Measurements from ENCODE around the gene GNAT3.

GNAT3 gene

DNA sequence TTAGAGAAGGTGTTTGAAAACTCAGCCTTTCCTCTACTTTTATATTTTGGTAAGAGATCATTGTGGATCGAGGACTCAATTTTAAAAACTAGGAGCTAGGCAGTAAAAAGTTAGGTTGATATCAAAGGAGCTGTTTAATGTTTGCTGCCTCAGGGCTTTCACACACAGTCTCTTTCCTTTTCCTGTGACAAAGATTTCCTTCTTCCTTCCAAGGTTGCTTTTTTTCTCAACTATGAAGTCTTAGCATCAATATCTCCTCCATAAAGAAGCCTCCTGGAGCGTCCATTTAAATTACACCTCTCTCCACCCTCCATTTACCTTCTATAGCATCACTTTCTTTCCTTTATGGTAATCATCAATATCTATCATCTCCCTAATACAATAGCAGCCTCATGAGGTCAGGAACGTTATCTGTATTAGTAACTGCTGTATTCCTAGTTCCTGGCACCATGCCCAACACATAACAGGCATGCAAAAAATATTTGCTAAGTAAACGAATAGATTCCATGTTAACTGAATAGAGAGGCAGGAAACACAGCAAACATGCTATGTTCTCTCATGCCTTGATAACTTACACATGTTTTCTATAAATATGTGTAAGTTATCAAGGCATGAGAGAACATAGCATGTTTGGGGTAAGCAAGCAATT is 48.5 kb downstream of the GNAT3 start:
- no peak for DNase-seq (ENCODE audit: low spot score)

DNA sequence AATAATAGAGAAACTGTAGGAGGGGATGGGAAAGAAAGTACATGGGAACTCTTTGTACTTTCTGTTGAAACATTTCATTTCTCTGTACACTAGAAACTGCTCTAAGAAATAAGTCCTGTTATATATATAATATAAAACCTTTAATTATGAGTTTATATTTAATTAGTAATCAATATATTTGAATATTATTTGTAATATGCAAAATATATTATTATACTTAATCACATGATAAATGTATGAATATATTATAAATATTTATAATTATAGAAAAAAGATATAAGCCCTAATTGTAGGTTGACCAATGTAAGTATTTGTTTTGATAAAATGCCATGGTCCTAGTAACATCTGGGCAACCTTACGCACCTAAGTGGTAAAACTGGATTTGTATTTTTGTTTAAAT is 51.0 kb downstream of the GNAT3 start:
- DNase-seq (ENCODE audit: low spot score) = no peak

- no peak for DNase-seq (ENCODE audit: low spot score)
Measured at GRCh38 chr7:80459776-80460510, 51.9 kb downstream of the GNAT3 start.

- DNase-seq (ENCODE audit: low spot score) = no peak
Measured at GRCh38 chr7:80458822-80459725, 52.8 kb downstream of the GNAT3 start.

- no peak for DNase-seq (ENCODE audit: low spot score)
Measured at GRCh38 chr7:80453699-80454340, 58.0 kb downstream of the GNAT3 start.

- DNase-seq (ENCODE audit: low spot score) = no peak
Measured at GRCh38 chr7:80450621-80451308, 61.1 kb downstream of the GNAT3 start.

GRCh38 chr7:80449836-80450235 is 62.0 kb downstream of the GNAT3 start:
- no peak for DNase-seq (ENCODE audit: low spot score)

DNA sequence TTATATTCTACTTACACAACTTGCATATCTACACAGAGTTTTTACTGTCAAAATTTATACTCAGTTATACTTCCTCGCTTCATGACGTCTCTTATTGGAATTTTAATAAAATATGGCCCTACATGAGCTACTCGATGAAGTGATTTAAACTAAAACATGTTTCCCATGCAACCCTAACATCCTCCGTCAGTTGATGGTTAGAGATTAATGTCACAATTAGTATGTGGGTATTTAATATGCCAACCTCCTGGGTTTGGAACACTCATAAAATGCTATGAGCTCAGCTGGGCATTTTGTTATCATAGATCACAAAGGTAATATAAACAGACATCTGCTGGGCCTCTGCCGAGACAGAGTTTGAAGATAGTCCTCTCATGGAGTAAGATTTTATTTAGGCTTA is 66.5 kb downstream of the GNAT3 start:
- DNase-seq (ENCODE audit: low spot score) = no peak

GRCh38 chr7:80444811-80445210 is 67.1 kb downstream of the GNAT3 start:
- no peak for DNase-seq (ENCODE audit: low spot score)

DNA sequence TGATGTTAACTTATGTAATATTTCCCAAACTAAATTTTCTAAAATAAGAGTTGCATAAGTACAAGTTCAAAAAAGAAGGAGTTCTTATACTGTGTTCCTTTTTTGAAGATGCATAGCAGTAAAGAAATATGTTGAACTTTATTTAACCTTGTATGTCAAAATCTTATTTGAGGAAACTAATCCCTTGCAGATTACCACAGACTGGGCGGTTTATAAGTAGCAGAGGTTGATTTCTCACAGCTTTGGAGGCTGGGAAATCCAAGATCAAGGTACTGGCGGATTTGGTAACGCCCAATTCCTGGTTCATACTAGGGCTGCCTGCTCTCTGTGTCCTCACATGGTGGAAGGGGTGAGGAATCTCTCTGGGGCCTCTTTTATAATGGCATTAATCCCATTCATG is 68.5 kb downstream of the GNAT3 start:
- no peak for DNase-seq (ENCODE audit: low spot score)

- no peak for DNase-seq (ENCODE audit: low spot score)
Measured at GRCh38 chr7:80440883-80441282, 71.0 kb downstream of the GNAT3 start.

DNA sequence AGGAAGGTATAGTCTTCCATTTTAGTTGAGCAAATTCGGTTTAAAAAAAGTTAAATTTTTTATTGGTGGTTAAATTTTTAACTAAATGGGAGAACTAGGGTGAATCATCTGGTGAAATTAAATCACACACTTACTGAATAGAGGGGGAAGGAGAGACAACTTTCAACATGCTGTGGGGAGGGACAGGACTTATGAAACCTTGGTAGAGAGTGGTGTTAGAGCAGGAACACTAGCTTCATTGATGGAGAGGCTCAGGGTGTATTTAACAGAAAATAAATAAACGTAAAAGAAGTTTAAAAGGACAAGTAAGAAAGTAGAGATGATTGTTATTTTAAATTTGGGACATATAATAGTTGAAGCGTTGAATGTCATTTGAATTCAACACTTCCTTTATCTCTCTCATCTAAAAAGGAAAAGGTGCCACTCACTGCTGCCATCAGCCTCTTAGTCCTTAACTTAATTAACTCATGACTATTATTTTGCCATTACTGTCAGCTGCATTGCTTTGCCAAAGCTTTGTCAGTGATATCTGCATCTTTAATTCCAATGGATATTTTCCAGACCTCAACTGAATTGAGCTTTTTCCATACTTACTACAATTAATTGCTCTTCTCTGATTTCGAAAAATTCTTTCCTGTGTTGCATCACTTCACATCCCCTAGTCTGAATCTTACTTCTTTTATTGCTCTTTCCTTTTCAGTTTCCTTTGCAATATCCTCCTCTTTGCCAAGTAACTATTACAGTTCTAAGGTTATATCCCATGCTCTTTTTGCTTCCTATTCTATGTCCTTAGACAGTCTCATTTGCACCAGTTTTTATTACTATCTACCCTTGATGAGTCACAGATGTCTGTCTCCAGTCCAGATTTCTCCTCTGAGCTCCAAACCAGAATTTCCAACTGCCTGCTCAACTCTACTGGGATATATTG is 71.7 kb downstream of the GNAT3 start:
- no peak for DNase-seq (ENCODE audit: low spot score)

- DNase-seq (ENCODE audit: low spot score) = no peak
Measured at GRCh38 chr7:80435521-80435920, 76.3 kb downstream of the GNAT3 start.

- DNase-seq (ENCODE audit: low spot score) = no peak
Measured at GRCh38 chr7:80434047-80434446, 77.8 kb downstream of the GNAT3 start.

- no peak for DNase-seq (ENCODE audit: low spot score)
Measured at GRCh38 chr7:80432166-80432565, 79.7 kb downstream of the GNAT3 start.

- DNase-seq (ENCODE audit: low spot score) = no peak
Measured at GRCh38 chr7:80429181-80429580, 82.7 kb downstream of the GNAT3 start.

DNA sequence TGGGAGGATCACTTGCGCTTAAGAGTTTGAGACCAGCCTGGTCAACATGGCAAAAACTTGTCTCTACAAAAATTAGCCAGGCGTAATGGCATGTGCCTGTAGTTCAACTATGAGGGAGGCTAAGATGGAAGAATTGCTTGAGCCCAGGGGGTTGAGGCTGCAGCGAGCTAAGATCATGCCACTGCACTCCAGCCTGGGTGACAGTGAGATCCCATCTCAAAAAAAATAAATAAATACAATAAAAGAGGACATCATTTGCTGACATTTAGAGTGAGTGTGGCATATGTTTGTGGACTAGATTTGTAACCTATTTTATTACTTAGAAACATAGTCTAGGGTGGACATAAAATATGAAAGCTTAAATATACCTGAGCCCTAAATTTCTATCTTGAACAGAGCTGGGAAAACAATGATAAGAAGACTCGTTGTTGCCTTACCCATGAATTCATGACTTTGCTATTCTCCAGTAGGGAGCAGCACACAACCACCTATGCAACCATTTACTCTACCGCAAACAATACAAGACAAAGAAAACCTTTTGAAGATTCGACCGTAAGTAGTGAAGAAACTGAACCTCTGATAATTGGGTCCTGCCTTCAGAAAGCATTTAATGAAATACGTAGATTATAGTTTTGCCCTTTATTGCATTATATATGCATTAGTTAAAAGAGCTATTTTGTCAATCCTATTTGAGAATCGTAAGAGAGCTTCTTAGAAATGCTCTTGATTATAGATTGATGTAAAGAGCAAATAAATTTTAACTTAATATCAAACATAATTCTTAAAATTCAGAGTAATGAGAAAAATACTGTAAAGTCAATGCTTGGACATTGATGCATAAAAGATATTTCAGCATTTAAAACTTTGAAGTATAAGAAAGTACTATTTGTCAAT is 83.5 kb downstream of the GNAT3 start:
- DNase-seq (ENCODE audit: low spot score) = no peak

DNA sequence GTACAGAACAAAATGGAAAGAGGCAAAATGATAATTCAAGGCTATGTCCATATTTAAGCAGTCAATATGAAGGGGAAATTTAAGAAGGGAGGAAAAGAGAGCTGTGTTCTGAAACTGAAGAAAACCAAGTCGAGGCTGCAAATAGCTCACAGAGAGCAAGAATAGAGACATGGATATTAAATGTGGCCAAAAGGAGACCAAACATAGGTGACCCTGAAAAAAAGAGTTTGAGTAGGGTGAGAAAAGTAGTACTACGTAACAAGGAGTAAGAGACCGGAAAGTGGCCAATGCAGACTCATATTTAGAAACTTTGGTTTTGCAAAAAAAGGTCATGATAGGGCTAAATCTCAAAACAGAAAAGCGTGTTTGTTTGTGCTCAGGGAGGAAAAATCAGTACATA is 84.6 kb downstream of the GNAT3 start:
- DNase-seq (ENCODE audit: low spot score) = no peak

DNA sequence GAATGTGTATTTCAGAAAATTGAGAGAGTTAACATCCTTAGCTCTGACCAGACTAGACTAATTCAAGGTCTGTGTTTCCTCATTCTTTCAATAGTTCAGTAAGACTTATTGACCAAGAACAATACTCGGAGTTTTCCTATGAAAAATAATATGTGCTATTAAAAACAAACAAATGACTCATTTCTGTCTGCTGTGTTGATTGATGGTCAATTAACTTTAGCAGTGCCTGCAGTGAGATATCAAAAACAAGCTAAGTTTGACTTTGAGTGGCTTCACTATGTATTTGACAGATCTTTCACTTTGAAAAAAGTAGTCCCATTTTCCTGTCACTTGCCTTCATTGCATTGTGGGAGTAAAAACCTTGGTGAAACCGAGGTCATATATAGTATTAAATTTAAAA is 91.0 kb downstream of the GNAT3 start:
- no peak for DNase-seq (ENCODE audit: low spot score)
